ENCODE results near the gene SLC15A4.

Gene SLC15A4

DNA sequence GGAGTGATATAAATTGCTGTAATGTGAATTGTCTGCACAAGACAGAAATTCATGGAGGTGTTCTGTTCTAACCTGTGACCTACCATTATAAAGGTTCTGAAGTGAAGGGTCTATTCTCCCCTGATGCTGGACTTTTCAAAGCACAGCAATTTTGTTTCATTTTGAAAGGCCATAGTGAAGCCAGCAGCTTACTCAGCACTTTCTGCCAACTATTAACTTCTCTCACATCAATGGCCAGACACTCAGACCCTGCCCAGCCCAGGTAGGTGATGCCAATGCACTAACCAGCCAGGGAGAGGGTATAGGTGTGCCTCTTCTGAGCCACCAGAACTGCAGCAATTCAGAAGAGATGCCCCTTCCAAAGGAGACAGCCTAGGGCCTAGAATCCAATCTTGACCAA, 43.9 kb downstream of the SLC15A4 start:
- DNase-seq = no peak
- Histone ChIP-seq H3K27me3 (replicated peaks in 2 of 5; ENCODE audit: control insufficient read depth in 4 of 5, insufficient read depth in 5 of 5, low read length in 4 of 5) (no peaks in the 10 kb centered on the region), H3K4me3 (ENCODE audit: control insufficient read depth in 1 of 7, extremely low read depth in 1 of 7, insufficient read depth in 4 of 7, low read depth in 2 of 7, low read length in 6 of 7) (no peak overlapping the region), H3K4me1 (ENCODE audit: control extremely low read depth in 1 of 4, control insufficient read depth in 4 of 4, insufficient read depth in 4 of 4, low read length in 3 of 4) (peaks cover 0 to 4% (median 0%) of the 10 kb centered on the region in 4 experiments), H3K27ac (ENCODE audit: insufficient read depth in 1 of 2, low read depth in 1 of 2, low read length in 2 of 2, poor library complexity in 1 of 2, severe bottlenecking in 2 of 2) (no peak overlapping the region), H3K9me3 (ENCODE audit: control extremely low read depth in 1 of 5, control insufficient read depth in 4 of 5, insufficient read depth in 2 of 5, low read depth in 1 of 5, low read length in 4 of 5) (peaks cover 0 to 3% (median 0%) of the 10 kb centered on the region in 5 experiments), H3K36me3 (ENCODE audit: control insufficient read depth in 4 of 4, insufficient read depth in 4 of 4, low read length in 3 of 4) (no peaks in the 10 kb centered on the region)
- ChIA-PET CTCF (no interaction called here), POLR2A (no interaction called here)

DNA sequence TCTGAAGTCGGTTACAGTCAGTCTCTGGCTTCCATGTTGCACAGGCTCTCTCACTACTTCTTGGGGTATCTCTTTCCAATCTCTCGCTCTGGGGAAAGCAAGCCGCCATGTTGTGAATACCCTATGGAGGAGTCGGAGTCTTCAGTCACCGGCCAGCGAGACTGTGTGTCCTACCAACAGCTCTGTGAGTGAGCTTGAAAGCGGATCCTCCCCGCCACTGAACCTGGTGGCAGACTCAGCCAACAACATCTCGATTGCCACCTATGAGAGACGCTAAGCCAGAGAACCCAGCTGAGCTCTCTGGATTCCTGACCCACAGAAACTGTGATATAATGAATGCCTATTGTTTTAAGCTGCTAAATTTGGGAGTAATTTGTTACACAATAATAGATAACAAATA, 51.5 kb downstream of the SLC15A4 start:
- DNase-seq = no peak
- Histone ChIP-seq H3K4me1 (ENCODE audit: control extremely low read depth in 1 of 4, control insufficient read depth in 4 of 4, insufficient read depth in 4 of 4, low read length in 3 of 4) (no peaks in the 10 kb centered on the region), H3K27me3 (replicated peaks in 2 of 5; ENCODE audit: control insufficient read depth in 4 of 5, insufficient read depth in 5 of 5, low read length in 4 of 5) (peaks cover 0 to 14% (median 3%) of the 10 kb centered on the region in 5 experiments), H3K27ac (ENCODE audit: insufficient read depth in 1 of 2, low read depth in 1 of 2, low read length in 2 of 2, poor library complexity in 1 of 2, severe bottlenecking in 2 of 2) (no peak overlapping the region), H3K4me3 (ENCODE audit: control insufficient read depth in 1 of 7, extremely low read depth in 1 of 7, insufficient read depth in 4 of 7, low read depth in 2 of 7, low read length in 6 of 7) (no peak overlapping the region), H3K36me3 (ENCODE audit: control insufficient read depth in 4 of 4, insufficient read depth in 4 of 4, low read length in 3 of 4) (no peaks in the 10 kb centered on the region), H3K9me3 (ENCODE audit: control extremely low read depth in 1 of 5, control insufficient read depth in 4 of 5, insufficient read depth in 2 of 5, low read depth in 1 of 5, low read length in 4 of 5) (no peaks in the 10 kb centered on the region)
- 97% methylated on average over 8 of the region's 10 CpGs for WGBS (ENCODE audit: insufficient coverage)
- CTCF ChIA-PET = interaction anchor here (0.8 to 1.4 kb wide), 3 partner anchors 10 to 42 kb away, joined by 3 to 6 read pairs (median 4); no protein-coding TSS in a partner anchor
- POLR2A ChIA-PET = no interaction called here

DNA sequence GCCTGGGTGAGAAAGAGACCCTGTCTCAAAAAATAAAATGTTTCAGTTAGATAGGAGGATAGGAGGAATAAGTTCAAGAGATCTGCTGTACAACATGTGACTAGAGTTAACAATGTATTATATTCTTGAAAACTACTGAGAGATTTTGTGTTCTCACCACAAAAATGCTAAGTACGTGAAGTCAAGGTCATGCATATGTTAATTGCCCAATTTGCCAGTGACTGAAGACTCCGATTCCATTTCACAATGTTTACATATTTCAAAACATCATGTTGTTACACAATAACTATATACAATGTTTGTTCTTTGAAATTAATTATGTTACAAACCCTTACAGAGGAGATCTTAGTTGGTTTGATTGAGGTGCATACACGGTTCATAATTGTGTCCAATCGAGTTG, 52.1 kb downstream of the SLC15A4 start:
- DNase-seq = no peak
- Histone ChIP-seq H3K27ac (ENCODE audit: insufficient read depth in 1 of 2, low read depth in 1 of 2, low read length in 2 of 2, poor library complexity in 1 of 2, severe bottlenecking in 2 of 2) (no peak overlapping the region), H3K4me1 (ENCODE audit: control extremely low read depth in 1 of 4, control insufficient read depth in 4 of 4, insufficient read depth in 4 of 4, low read length in 3 of 4) (no peaks in the 10 kb centered on the region), H3K9me3 (ENCODE audit: control extremely low read depth in 1 of 5, control insufficient read depth in 4 of 5, insufficient read depth in 2 of 5, low read depth in 1 of 5, low read length in 4 of 5) (no peaks in the 10 kb centered on the region), H3K27me3 (replicated peaks in 2 of 5; ENCODE audit: control insufficient read depth in 4 of 5, insufficient read depth in 5 of 5, low read length in 4 of 5) (peaks cover 0 to 19% (median 5%) of the 10 kb centered on the region in 5 experiments), H3K4me3 (ENCODE audit: control insufficient read depth in 1 of 7, extremely low read depth in 1 of 7, insufficient read depth in 4 of 7, low read depth in 2 of 7, low read length in 6 of 7) (no peak overlapping the region), H3K36me3 (ENCODE audit: control insufficient read depth in 4 of 4, insufficient read depth in 4 of 4, low read length in 3 of 4) (no peaks in the 10 kb centered on the region)
- WGBS (ENCODE audit: insufficient coverage) = no CpG with 5 or more reads among the region's 4 CpGs
- ChIA-PET CTCF (no interaction called here), POLR2A (no interaction called here)

DNA sequence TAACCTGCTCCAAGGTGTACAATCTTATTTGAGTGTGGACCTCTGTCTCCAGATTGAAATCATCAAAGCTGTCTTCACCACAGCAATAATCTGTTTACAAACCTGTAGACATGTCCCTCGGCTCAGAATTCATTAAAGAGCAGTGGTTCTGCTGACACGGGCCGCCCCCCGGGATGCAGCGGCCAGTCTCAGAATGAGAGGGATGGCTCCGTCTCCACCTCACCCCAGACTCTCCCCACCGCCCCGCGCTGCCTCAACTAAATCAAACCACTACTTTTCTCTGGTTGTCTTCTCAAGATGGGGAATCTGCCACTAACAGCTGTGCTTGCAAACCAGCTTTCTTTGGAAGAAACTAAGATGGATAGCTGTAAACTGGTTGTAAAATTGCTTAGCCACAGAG, 56.2 kb downstream of the SLC15A4 start:
- 33% methylated on average over 6 of the region's 9 CpGs for WGBS (ENCODE audit: insufficient coverage)
- Histone ChIP-seq H3K27ac (ENCODE audit: insufficient read depth in 1 of 2, low read depth in 1 of 2, low read length in 2 of 2, poor library complexity in 1 of 2, severe bottlenecking in 2 of 2) (no peak overlapping the region), H3K36me3 (ENCODE audit: control insufficient read depth in 4 of 4, insufficient read depth in 4 of 4, low read length in 3 of 4) (no peaks in the 10 kb centered on the region), H3K9me3 (ENCODE audit: control extremely low read depth in 1 of 5, control insufficient read depth in 4 of 5, insufficient read depth in 2 of 5, low read depth in 1 of 5, low read length in 4 of 5) (no peaks in the 10 kb centered on the region), H3K27me3 (replicated peaks in 2 of 5; ENCODE audit: control insufficient read depth in 4 of 5, insufficient read depth in 5 of 5, low read length in 4 of 5) (peaks cover 0 to 43% (median 8%) of the 10 kb centered on the region in 5 experiments), H3K4me3 (ENCODE audit: control insufficient read depth in 1 of 7, extremely low read depth in 1 of 7, insufficient read depth in 4 of 7, low read depth in 2 of 7, low read length in 6 of 7) (no peak overlapping the region), H3K4me1 (ENCODE audit: control extremely low read depth in 1 of 4, control insufficient read depth in 4 of 4, insufficient read depth in 4 of 4, low read length in 3 of 4) (no peaks in the 10 kb centered on the region)
- no peak for DNase-seq
- POLR2A ChIA-PET = no interaction called here
- CTCF ChIA-PET = no interaction called here

DNA sequence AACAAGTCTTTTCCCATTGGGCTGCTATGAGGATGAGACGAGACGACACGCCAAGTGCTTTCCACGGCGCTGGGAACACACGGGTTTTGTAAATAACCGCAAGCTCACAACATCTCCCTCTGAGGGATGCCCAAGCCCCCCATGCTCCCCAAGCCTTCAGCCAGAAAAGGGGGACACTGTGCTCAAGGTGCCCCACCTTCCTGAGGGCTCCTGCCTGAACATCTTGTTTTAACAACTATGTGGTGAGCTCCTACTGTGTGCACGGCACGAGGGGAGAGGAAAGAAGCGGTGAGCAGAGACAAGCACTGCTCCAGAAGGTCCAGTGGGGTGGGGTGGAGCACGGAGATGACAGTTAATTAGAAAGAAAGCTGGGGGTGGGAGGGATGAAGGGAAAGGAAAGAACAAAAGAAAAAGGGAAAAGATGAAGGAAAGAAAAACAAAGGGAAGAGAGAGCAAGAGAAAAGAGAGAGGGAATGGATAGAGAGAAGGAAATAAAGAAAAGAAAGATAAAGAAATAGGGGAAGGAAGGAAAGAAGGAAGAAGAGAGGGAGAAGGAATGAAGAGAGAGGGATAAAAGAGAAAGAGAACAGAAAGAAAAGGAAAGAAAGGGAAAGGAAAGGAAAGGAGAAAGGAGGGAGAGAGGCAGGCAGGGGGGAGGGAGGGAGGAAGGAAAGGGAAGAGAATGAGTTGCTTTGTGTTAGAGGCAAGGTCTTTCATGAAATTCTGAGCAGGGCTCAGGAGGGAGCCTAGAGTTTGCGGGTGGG, 56.8 kb downstream of the SLC15A4 start:
- no peak overlapping the region for H3K27ac ChIP-seq (ENCODE audit: insufficient read depth in 1 of 2, low read depth in 1 of 2, low read length in 2 of 2, poor library complexity in 1 of 2, severe bottlenecking in 2 of 2)
- ChIA-PET POLR2A (interaction anchor here (0.9 kb wide), 1 partner anchor 9 kb away, joined by 4 read pairs; no protein-coding TSS in a partner anchor), CTCF (no interaction called here)
- 73% methylated on average over 12 of the region's 12 CpGs for WGBS (ENCODE audit: insufficient coverage)
- no peak for DNase-seq
- peaks cover 0 to 46% (median 8%) of the 10 kb centered on the region in 5 experiments for H3K27me3 ChIP-seq (replicated peaks in 2 of 5; ENCODE audit: control insufficient read depth in 4 of 5, insufficient read depth in 5 of 5, low read length in 4 of 5)
- H3K9me3 ChIP-seq (ENCODE audit: control extremely low read depth in 1 of 5, control insufficient read depth in 4 of 5, insufficient read depth in 2 of 5, low read depth in 1 of 5, low read length in 4 of 5) = no peaks in the 10 kb centered on the region
- no peaks in the 10 kb centered on the region for H3K4me1 ChIP-seq (ENCODE audit: control extremely low read depth in 1 of 4, control insufficient read depth in 4 of 4, insufficient read depth in 4 of 4, low read length in 3 of 4)
- no peak overlapping the region for H3K4me3 ChIP-seq (ENCODE audit: control insufficient read depth in 1 of 7, extremely low read depth in 1 of 7, insufficient read depth in 4 of 7, low read depth in 2 of 7, low read length in 6 of 7)
- no peaks in the 10 kb centered on the region for H3K36me3 ChIP-seq (ENCODE audit: control insufficient read depth in 4 of 4, insufficient read depth in 4 of 4, low read length in 3 of 4)

DNA sequence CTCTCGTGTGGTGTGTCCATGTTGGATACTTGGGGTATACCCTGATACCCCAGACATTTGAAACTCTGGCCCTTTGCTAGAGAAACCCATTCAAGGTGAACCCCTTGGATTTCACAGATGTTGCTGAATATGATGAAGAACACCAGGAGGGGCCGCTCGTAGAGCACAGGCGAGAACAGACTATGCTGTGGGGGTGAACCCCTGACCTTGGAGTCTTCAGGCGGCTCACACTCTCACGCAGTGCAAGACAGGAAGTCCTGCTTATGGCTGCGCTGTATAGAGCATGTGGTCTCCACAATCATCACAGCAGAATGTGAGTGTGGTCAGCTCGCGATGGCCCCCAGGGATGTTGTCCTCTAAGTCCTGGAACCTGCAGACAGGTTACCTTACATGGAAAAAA, 60.4 kb downstream of the SLC15A4 start:
- Histone ChIP-seq H3K27ac (ENCODE audit: insufficient read depth in 1 of 2, low read depth in 1 of 2, low read length in 2 of 2, poor library complexity in 1 of 2, severe bottlenecking in 2 of 2) (no peak overlapping the region), H3K36me3 (ENCODE audit: control insufficient read depth in 4 of 4, insufficient read depth in 4 of 4, low read length in 3 of 4) (no peaks in the 10 kb centered on the region), H3K4me1 (ENCODE audit: control extremely low read depth in 1 of 4, control insufficient read depth in 4 of 4, insufficient read depth in 4 of 4, low read length in 3 of 4) (no peaks in the 10 kb centered on the region), H3K9me3 (ENCODE audit: control extremely low read depth in 1 of 5, control insufficient read depth in 4 of 5, insufficient read depth in 2 of 5, low read depth in 1 of 5, low read length in 4 of 5) (no peaks in the 10 kb centered on the region), H3K27me3 (replicated peaks in 2 of 5; ENCODE audit: control insufficient read depth in 4 of 5, insufficient read depth in 5 of 5, low read length in 4 of 5) (peaks cover 0 to 44% (median 7%) of the 10 kb centered on the region in 5 experiments), H3K4me3 (ENCODE audit: control insufficient read depth in 1 of 7, extremely low read depth in 1 of 7, insufficient read depth in 4 of 7, low read depth in 2 of 7, low read length in 6 of 7) (no peak overlapping the region)
- ChIA-PET POLR2A (no interaction called here), CTCF (no interaction called here)
- no peak for DNase-seq
- WGBS (ENCODE audit: insufficient coverage) = 82% methylated on average over 9 of the region's 9 CpGs

DNA sequence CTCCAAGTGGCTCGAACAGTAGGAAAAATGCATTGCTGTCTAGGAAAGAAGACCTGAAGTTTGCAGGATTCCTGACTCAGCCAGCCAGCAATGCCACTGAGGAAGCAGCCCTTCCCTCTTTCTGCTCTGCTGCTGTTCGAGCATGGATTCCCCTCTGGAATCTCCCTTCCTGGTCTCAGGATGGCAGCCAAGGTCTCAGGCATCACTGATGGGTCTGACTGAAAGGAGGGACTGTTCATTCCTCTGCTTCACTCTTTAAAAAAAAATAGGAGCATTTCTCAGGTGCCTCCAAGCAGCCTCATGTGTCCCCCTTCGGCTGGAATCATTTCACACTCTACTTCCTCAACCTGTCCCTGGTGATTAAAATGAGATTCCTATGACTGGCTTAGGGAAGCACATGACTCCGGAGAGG, 62.4 kb downstream of the SLC15A4 start:
- no peak for DNase-seq
- Histone ChIP-seq H3K27me3 (replicated peaks in 2 of 5; ENCODE audit: control insufficient read depth in 4 of 5, insufficient read depth in 5 of 5, low read length in 4 of 5) (peaks cover 0 to 24% (median 2%) of the 10 kb centered on the region in 5 experiments), H3K9me3 (ENCODE audit: control extremely low read depth in 1 of 5, control insufficient read depth in 4 of 5, insufficient read depth in 2 of 5, low read depth in 1 of 5, low read length in 4 of 5) (no peaks in the 10 kb centered on the region), H3K4me3 (ENCODE audit: control insufficient read depth in 1 of 7, extremely low read depth in 1 of 7, insufficient read depth in 4 of 7, low read depth in 2 of 7, low read length in 6 of 7) (no peak overlapping the region), H3K4me1 (ENCODE audit: control extremely low read depth in 1 of 4, control insufficient read depth in 4 of 4, insufficient read depth in 4 of 4, low read length in 3 of 4) (no peaks in the 10 kb centered on the region), H3K27ac (ENCODE audit: insufficient read depth in 1 of 2, low read depth in 1 of 2, low read length in 2 of 2, poor library complexity in 1 of 2, severe bottlenecking in 2 of 2) (no peak overlapping the region), H3K36me3 (ENCODE audit: control insufficient read depth in 4 of 4, insufficient read depth in 4 of 4, low read length in 3 of 4) (no peaks in the 10 kb centered on the region)
- WGBS (ENCODE audit: insufficient coverage) = 79% methylated on average over 2 of the region's 4 CpGs
- POLR2A ChIA-PET = no interaction called here
- CTCF ChIA-PET = no interaction called here
